SK-N-MC (cell line): ENCODE results near the gene KLF7.

Experiments used
- EZH2 ChIP-seq: fragments of 200-600 bp; sonication (generic); IDR thresholded peaks from one replicate; pipeline ENCODE4 v1.6.1; 2017; ENCODE audit warnings: antibody characterized with exemption
- FOXP2 ChIP-seq: optimal IDR thresholded peaks from 2 replicates; pipeline ENCODE3; 2011; ENCODE audit warnings: mild to moderate bottlenecking, moderate library complexity; ENCODE audit not compliant: insufficient read depth; ENCODE audit errors: extremely low read length, control extremely low read depth
- POLR2AphosphoS5 ChIP-seq: IDR thresholded peaks from 2 replicates; pipeline ENCODE4 v1.6.1; 2012; ENCODE audit warnings: mild to moderate bottlenecking, low read depth, low read length, borderline replicate concordance

DNA sequence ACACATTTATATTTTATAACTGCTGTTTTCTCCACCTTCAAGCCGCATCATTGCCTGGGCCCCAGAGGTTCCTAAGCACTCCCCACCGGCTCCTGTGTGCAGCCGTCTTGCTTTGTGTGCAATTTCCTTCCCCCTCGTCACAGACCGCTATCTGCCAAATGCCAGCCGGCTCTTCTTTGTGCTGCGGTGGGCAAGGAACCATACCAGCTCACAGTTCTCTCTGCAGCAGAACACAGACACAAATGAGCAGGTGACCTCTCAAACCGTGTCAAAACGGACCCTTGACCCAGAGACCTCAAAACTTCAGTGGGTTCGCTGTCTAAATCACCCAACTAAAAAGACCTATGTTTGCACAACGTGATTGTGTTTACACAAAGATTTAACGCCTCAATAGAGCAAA is 58.2 kb downstream of the KLF7 start:
- no peak for TF ChIP-seq POLR2AphosphoS5
- TF ChIP-seq EZH2, result no peak
- TF ChIP-seq FOXP2, result no peak
